NCI-H460 (cell line): Measurements from ENCODE around the gene RETREG3. TPM values are rescaled to one million over a fixed set of nuclear protein-coding genes. Genes with fewer than 3 reads are reported as not detected.

ENCODE experiments used
- DNase-seq: peaks from one replicate; pipeline ENCODE4 v3.0.0-alpha.2; 2016; ENCODE audit warnings: low read depth; ENCODE audit errors: extremely low read depth
- total RNA-seq: library from RNA; depleted of rRNA; stranded (reverse); fragments of >200 nt; shearing (Covaris generic); gene quantifications from 2 replicates; pipeline ENCODE4 v1.2.3, GENCODE V29; 2014; rRNA removed

RETREG3 gene
- total RNA-seq, 1 experiment from 2014 or later = 35.5 TPM

DNA sequence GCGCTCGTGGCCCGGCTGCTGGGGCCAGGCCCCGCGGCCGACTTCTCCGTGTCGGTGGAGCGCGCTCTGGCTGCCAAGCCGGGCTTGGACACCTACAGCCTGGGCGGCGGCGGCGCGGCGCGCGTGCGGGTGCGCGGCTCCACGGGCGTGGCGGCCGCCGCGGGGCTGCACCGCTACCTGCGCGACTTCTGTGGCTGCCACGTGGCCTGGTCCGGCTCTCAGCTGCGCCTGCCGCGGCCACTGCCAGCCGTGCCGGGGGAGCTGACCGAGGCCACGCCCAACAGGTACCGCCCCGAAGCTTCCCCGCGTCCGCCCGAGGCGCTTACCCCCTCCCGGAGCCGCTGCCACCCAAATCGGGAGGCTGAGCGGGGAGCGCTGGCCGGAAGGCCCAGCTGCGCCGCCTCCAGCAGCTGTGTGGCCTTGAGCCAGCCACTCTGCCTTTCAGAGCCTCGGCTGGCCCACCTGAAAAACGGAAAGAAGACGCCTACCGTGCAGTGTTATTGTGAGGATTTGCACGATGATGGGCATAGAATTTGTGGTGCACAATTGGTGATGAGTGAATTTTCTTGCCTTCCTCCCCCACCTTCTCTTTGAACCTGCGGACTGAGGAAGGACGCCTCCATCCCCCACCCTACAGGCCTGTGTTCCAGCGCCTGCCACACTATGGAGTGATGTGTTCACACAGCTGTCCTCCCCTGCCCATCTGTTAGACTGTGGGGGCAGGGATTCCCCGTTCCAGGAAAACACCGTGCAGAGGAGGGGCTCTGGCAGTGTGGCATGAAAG, 72.6 kb downstream of the RETREG3 start:
- DNase-seq = peak; percentile 35

DNA sequence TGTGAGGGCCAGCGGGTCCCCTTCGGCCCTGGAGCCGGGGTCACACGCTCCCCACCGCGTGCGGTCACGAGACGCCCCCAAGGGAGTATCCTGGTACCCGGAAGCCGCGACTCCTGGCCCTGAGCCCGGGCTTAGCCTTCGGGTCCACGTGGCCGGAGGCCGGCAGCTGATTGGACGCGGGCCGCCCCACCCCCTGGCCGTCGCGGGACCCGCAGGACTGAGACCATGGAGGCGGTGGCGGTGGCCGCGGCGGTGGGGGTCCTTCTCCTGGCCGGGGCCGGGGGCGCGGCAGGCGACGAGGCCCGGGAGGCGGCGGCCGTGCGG, 73.2 kb downstream of the RETREG3 start, which contains the start of gene NAGLU:
TSS of gene NAGLU (plus strand) at position 194 of the 324 bp plus-strand sequence. CDS start at position 226, 32 bp downstream.
- peak; percentile 87 for DNase-seq

- DNase-seq = no peak
These were observed 73.8 kb downstream of the RETREG3 start for GRCh38 chr17:42535155-42536047.

DNA sequence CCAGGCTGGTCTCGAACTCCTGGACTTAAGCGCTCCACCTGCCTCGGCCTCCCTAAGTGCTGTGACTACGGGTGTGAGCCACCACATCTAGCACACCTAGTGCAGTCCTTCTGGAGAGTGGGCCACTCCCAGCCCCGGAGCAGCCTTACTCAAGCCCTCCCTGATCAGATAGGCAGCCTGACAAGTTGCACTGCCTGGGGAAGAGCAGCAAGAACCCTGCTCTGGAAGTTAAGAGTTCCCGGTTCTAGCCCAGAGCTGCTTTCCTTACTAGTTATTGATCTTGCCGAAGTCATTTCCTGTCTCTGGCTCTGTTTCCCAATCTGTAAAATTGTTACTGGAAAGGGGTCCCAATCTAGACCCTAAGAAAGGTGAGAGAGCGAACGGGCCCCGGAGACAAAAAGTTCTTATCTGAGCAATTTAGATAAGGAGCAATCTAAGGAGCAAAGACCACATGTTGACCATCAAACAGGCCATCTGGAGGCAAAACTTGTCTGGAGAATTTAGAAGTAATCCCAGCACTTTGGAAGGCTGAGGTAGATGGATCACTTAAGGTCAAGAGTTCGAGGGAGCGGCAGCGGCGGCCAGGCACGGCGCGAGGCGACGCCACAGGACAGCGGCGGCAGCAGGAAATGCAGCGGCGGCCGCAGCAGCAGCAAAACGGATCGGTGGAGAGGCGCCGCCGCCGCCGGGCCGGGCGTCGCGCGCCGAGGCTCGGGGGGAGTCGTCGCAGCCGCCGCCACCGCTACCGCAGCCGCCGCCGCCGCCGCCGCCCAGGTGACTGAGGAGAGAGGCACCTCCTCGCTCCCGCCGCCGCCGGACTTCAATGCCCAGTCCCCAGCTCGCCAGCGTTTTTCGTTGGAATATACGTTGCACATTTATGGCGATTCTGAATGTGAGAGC, 77.5 kb downstream of the RETREG3 start:
- DNase-seq = peak; percentile 56

GRCh38 chr17:42530952-42531454, 78.2 kb downstream of the RETREG3 start:
- no peak for DNase-seq

Other genes starting within 250 kb of the RETREG3 start
- gene STAT3, start 220.9 kb downstream of the RETREG3 start, total RNA-seq = 34.4 and 34.6 TPM in 2 replicates
- 64.0 and 70.4 TPM in 2 replicates for gene CAVIN1, start 186.1 kb downstream of the RETREG3 start, total RNA-seq
- 19.5 and 25.7 TPM in 2 replicates for gene ATP6V0A1, start 150.5 kb downstream of the RETREG3 start, total RNA-seq
- gene NAGLU, start 73.1 kb downstream of the RETREG3 start, total RNA-seq = 15.1 and 15.3 TPM in 2 replicates
- gene HSD17B1, start 56.5 kb downstream of the RETREG3 start, total RNA-seq = 0.37 and 0.38 TPM in 2 replicates
- 36.5 and 38.1 TPM in 2 replicates for gene COASY, start 47.2 kb downstream of the RETREG3 start, total RNA-seq
- gene MLX, start 42.3 kb downstream of the RETREG3 start, total RNA-seq = 35.0 and 41.4 TPM in 2 replicates
- gene PSMC3IP, start 31.6 kb downstream of the RETREG3 start, total RNA-seq = 15.0 and 17.1 TPM in 2 replicates
- 62.1 and 78.8 TPM in 2 replicates for gene TUBG1, start 309 bp upstream of the RETREG3 start, total RNA-seq
- 10.2 and 11.5 TPM in 2 replicates for gene TUBG2, start 49.9 kb upstream of the RETREG3 start, total RNA-seq
- 18.3 and 19.4 TPM in 2 replicates for gene PLEKHH3, start 67.6 kb upstream of the RETREG3 start, total RNA-seq
- gene CCR10, start 72.5 kb upstream of the RETREG3 start, total RNA-seq = 0.30 and 0.66 TPM in 2 replicates
- 6.7 and 6.8 TPM in 2 replicates for gene CNTNAP1, start 73.2 kb upstream of the RETREG3 start, total RNA-seq
- gene EZH1, start 135.7 kb upstream of the RETREG3 start, total RNA-seq = 21.0 and 33.8 TPM in 2 replicates
- 0.63 and 0.74 TPM in 2 replicates for gene RAMP2, start 151.9 kb upstream of the RETREG3 start, total RNA-seq
- gene VPS25, start 164.1 kb upstream of the RETREG3 start, total RNA-seq = 98.9 and 99.5 TPM in 2 replicates
- 0.61 and 0.64 TPM in 2 replicates for gene WNK4, start 171.2 kb upstream of the RETREG3 start, total RNA-seq
- gene COA3, start 189.3 kb upstream of the RETREG3 start, total RNA-seq = 53.0 and 64.3 TPM in 2 replicates
- 0.17 and 0.98 TPM in 2 replicates for gene CNTD1, start 189.5 kb upstream of the RETREG3 start, total RNA-seq
- gene BECN1, start 214.9 kb upstream of the RETREG3 start, total RNA-seq = 80.6 and 88.8 TPM in 2 replicates
- 132 and 152 TPM in 2 replicates for gene PSME3, start 224.0 kb upstream of the RETREG3 start, total RNA-seq
- gene AOC2, start 235.2 kb upstream of the RETREG3 start, total RNA-seq = 4.5 and 4.7 TPM in 2 replicates
- gene AOC3, start 241.8 kb upstream of the RETREG3 start, total RNA-seq = 1.2 and 1.4 TPM in 2 replicates